Liver (tissue), 9 donors: Measurements from ENCODE around the gene JMJD7. TPM values are rescaled to one million over a fixed set of nuclear protein-coding genes. Genes with fewer than 3 reads are reported as not detected.

Experiments
- DNase-seq: peaks from one replicate; pipeline ENCODE4 v3.0.0-alpha.2; 2017; ENCODE audit warnings: low spot score
- H3K27ac ChIP-seq, 2 donors: one replicate each; pipeline ENCODE4 v1.7.0; 2013; ENCODE audit warnings: inconsistent platforms in 2 of 2, low read length in 2 of 2, control low read depth in 1 of 2, low read depth in 1 of 2, mild to moderate bottlenecking in 1 of 2
- H3K27me3 ChIP-seq, 4 donors: one replicate each; pipeline versions ENCODE4 v1.6.1 to v1.7.0; 2013; ENCODE audit warnings: low read length in 3 of 4, inconsistent platforms in 1 of 4, mild to moderate bottlenecking in 1 of 4, moderate library complexity in 1 of 4; ENCODE audit not compliant: control insufficient read depth in 4 of 4, insufficient read depth in 4 of 4
- H3K36me3 ChIP-seq, 4 donors: one replicate each; pipeline versions ENCODE4 v1.6.1 to v1.7.0; 2013; ENCODE audit warnings: low read length in 3 of 4, mild to moderate bottlenecking in 3 of 4, low read depth in 1 of 4, moderate library complexity in 1 of 4; ENCODE audit not compliant: control insufficient read depth in 4 of 4, insufficient read depth in 3 of 4
- H3K4me1 ChIP-seq, 4 donors: one replicate each; pipeline versions ENCODE4 v1.6.1 to v1.7.0; 2013; ENCODE audit warnings: low read length in 3 of 4, mild to moderate bottlenecking in 3 of 4, moderate library complexity in 1 of 4; ENCODE audit not compliant: control insufficient read depth in 4 of 4, insufficient read depth in 4 of 4
- H3K4me3 ChIP-seq, 3 donors: one replicate each; pipeline versions ENCODE4 v1.6.1 to v1.7.0; 2013; ENCODE audit warnings: low read length in 3 of 3, control low read depth in 1 of 3, low read depth in 1 of 3, mild to moderate bottlenecking in 1 of 3
- H3K9ac ChIP-seq, 2 donors: one replicate each; pipeline ENCODE4 v1.7.0; 2013; ENCODE audit warnings: low read length in 2 of 2, mild to moderate bottlenecking in 2 of 2, moderate library complexity in 2 of 2, control low read depth in 1 of 2, low read depth in 1 of 2
- H3K9me3 ChIP-seq, 4 donors: one replicate each; pipeline versions ENCODE4 v1.6.1 to v1.7.0; 2013; ENCODE audit warnings: low read length in 3 of 4; ENCODE audit not compliant: control insufficient read depth in 4 of 4
- EGR1 ChIP-seq, 2 donors: IDR thresholded peaks; 2 replicates each; pipeline ENCODE4 v1.6.1; 2016 to 2018; ENCODE audit warnings: antibody characterized with exemption in 2 of 2, low read depth in 2 of 2
- FOXA1 ChIP-seq: IDR thresholded peaks from 2 replicates; pipeline ENCODE4 v1.6.1; 2016; ENCODE audit warnings: antibody characterized with exemption
- FOXA2 ChIP-seq: IDR thresholded peaks from 2 replicates; pipeline ENCODE4 v1.6.1; 2016; ENCODE audit warnings: antibody characterized with exemption
- GABPA ChIP-seq, 2 donors: IDR thresholded peaks in 1 of 2; conservative IDR thresholded peaks in 1 of 2; 2 replicates each; pipeline ENCODE4 v1.6.1; 2016; ENCODE audit warnings: antibody characterized with exemption in 2 of 2, mild to moderate bottlenecking in 1 of 2, moderate library complexity in 1 of 2
- HNF4A ChIP-seq, 2 donors: conservative IDR thresholded peaks; 2 replicates each; pipeline ENCODE4 v1.6.1; 2016; ENCODE audit warnings: antibody characterized with exemption in 2 of 2, mild to moderate bottlenecking in 2 of 2
- HNF4G ChIP-seq: IDR thresholded peaks from 2 replicates; pipeline ENCODE4 v1.6.1; 2016; ENCODE audit warnings: antibody characterized with exemption
- JUND ChIP-seq, 2 donors: IDR thresholded peaks; 2 replicates each; pipeline ENCODE4 v1.6.1; 2016; ENCODE audit warnings: antibody characterized with exemption in 2 of 2
- MAX ChIP-seq: IDR thresholded peaks from 2 replicates; pipeline ENCODE4 v1.6.1; 2016; ENCODE audit warnings: antibody characterized with exemption
- NR2F2 ChIP-seq: IDR thresholded peaks from 2 replicates; pipeline ENCODE4 v1.6.1; 2016; ENCODE audit warnings: antibody characterized with exemption
- RAD21 ChIP-seq, 2 donors: IDR thresholded peaks; 2 replicates each; pipeline ENCODE4 v1.6.1; 2016; ENCODE audit warnings: antibody characterized with exemption in 2 of 2, mild to moderate bottlenecking in 2 of 2
- REST ChIP-seq: IDR thresholded peaks from 2 replicates; pipeline ENCODE4 v1.6.1; 2016; ENCODE audit warnings: antibody characterized with exemption, mild to moderate bottlenecking
- RXRA ChIP-seq, 2 donors: IDR thresholded peaks; 2 replicates each; pipeline ENCODE4 v1.6.1; 2017 to 2018; ENCODE audit warnings: antibody characterized with exemption in 2 of 2, mild to moderate bottlenecking in 1 of 2
- SP1 ChIP-seq: IDR thresholded peaks from 2 replicates; pipeline ENCODE4 v1.6.1; 2018; ENCODE audit warnings: antibody characterized with exemption, mild to moderate bottlenecking
- TAF1 ChIP-seq: conservative IDR thresholded peaks from 2 replicates; pipeline ENCODE4 v1.6.1; 2016; ENCODE audit warnings: antibody characterized with exemption, mild to moderate bottlenecking
- YY1 ChIP-seq: IDR thresholded peaks from 2 replicates; pipeline ENCODE4 v1.6.1; 2016; ENCODE audit warnings: antibody characterized with exemption, mild to moderate bottlenecking
- ZBTB33 ChIP-seq: IDR thresholded peaks from 2 replicates; pipeline ENCODE4 v1.6.1; 2016; ENCODE audit warnings: antibody characterized with exemption
- WGBS: extraction: QIAGEN DNeasy Blood & Tissue Kit; methylation state at CpG from one replicate; pipeline ENCODE4 v1.1.7; 2013; 5-methylcytosine and 5-hydroxymethylcytosine counted together
- polyA plus RNA-seq, 2 donors: library from polyadenylated mRNA; stranded (reverse) in 1 of 2; unstranded in 1 of 2; fragments of 200-250 nt in 1 of 2; fragments of >200 nt in 1 of 2; fragmentation: Nextera tagmentation in 1 of 2; extraction: Ambion mirVana in 1 of 2; gene quantifications; one replicate each; pipeline versions ENCODE4 v1.2.1 to v1.2.3, GENCODE V29; 2013 to 2015
- total RNA-seq, 2 donors: library from RNA; depleted of rRNA; stranded (reverse); fragments of >200 nt; gene quantifications; one replicate each; pipeline ENCODE4 v1.2.3, GENCODE V29; 2014
- TF ChIP-seq, protein P1 (sequence below): IDR thresholded peaks from 2 replicates; pipeline ENCODE4 v1.6.1; 2016; ENCODE audit warnings: antibody characterized with exemption
- TF ChIP-seq, protein P2 (sequence below): fragments of 150-350 bp; IDR thresholded peaks from 2 replicates; pipeline ENCODE4 v1.5.1; 2017; ENCODE audit warnings: improper control_type of control experiment, low read depth, low read length; ENCODE audit not compliant: missing input control
- donor health status: healthy.
- donor health status: healthy.
- donor health status: healthy.
- donor health status: healthy.
- donor health status: healthy.

The JMJD7 gene
- total and polyA plus RNA-seq, 4 donors, result 0.75 to 5.9 (median 5.4) TPM

DNA sequence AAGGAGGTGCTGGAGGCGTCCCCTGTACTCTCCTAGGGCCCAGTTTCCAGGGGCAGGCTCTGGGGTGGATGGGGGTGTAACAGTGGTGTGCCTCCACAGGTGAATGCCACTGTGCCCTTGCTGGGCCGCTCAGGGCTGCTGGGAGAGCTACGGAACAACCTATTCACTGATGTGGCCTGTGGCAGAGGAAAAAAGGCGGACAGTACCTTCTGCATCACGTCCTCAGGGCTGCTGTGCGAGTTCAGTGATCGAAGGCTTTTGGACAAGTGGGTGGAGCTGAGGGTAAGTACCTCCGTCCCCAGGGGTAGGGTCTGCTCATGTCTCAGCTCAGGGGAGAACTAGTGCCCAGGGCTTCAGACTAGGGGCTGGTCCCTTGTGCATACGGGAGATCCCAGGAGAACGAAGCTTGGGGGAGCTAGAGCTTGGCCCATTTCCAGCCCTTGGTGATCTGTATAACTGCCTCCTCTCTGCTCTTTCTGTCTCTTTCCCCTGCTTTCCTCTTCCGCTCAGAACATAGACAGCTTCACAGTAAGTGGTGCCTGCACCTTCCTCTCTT is 15.0 kb upstream of the JMJD7 start:
- DNase-seq, result no peak
- H3K27me3 ChIP-seq, result no peaks in the 10 kb centered on the region
- H3K27ac ChIP-seq, result no peak overlapping the region
- H3K9me3 ChIP-seq, result no peaks in the 10 kb centered on the region
- peaks cover under 1 to 28% (median 6%) of the 10 kb centered on the region in 4 donors for H3K36me3 ChIP-seq
- WGBS, result 94% methylated on average over 11 of the region's 11 CpGs
- H3K4me1 ChIP-seq, result no peaks in the 10 kb centered on the region
- H3K9ac ChIP-seq, result no peak overlapping the region
- no peak overlapping the region for H3K4me3 ChIP-seq
- TF ChIP-seq SP1 (no peak), RAD21 (IDR thresholded peaks at IDR 0.05) (no peak), NR2F2 (no peak), REST (no peak), RXRA (IDR thresholded peaks at IDR 0.05) (no peak)
- TF ChIP-seq, protein P1, sequence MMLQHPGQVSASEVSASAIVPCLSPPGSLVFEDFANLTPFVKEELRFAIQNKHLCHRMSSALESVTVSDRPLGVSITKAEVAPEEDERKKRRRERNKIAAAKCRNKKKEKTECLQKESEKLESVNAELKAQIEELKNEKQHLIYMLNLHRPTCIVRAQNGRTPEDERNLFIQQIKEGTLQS, result no peak

DNA sequence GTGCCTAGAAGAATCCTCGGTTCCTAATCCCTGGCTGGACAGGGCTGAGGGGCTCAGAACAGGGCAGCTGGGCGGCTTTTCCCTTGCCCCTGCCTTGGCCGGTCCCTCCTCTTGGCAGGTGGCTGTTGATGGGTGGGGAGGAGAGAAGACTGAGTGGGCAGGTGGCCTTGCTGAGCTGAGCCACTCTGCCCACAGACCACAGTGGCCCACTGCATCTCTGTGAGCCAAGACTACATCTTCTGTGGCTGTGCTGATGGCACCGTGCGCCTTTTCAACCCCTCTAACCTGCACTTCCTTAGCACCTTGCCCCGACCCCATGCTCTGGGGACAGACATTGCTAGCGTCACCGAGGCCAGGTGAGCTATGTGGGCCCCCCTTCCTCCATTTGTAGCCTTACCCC is 14.5 kb upstream of the JMJD7 start:
- no peaks in the 10 kb centered on the region for H3K4me1 ChIP-seq
- TF ChIP-seq, protein P1, result no peak
- no peak for TF ChIP-seq GABPA (IDR thresholded peaks at IDR 0.05 in 1 of 2, conservative IDR thresholded peaks at IDR 0.05 in 1 of 2)
- no peak for TF ChIP-seq ZBTB33
- TF ChIP-seq RXRA (IDR thresholded peaks at IDR 0.05), result no peak
- no peak for TF ChIP-seq REST
- TF ChIP-seq HNF4A (conservative IDR thresholded peaks at IDR 0.05), result no peak
- no peak for TF ChIP-seq RAD21 (IDR thresholded peaks at IDR 0.05)
- TF ChIP-seq SP1, result no peak
- TF ChIP-seq NR2F2, result no peak
- TF ChIP-seq JUND (IDR thresholded peaks at IDR 0.05), result no peak
- no peak for TF ChIP-seq EGR1 (IDR thresholded peaks at IDR 0.05; ENCODE audit: low read depth in 2 of 2)
- no peak for TF ChIP-seq FOXA2
- TF ChIP-seq YY1, result no peak
- no peak for TF ChIP-seq TAF1
- no peak for TF ChIP-seq FOXA1
- TF ChIP-seq HNF4G, result no peak
- no peak for TF ChIP-seq MAX
- TF ChIP-seq, protein P2, sequence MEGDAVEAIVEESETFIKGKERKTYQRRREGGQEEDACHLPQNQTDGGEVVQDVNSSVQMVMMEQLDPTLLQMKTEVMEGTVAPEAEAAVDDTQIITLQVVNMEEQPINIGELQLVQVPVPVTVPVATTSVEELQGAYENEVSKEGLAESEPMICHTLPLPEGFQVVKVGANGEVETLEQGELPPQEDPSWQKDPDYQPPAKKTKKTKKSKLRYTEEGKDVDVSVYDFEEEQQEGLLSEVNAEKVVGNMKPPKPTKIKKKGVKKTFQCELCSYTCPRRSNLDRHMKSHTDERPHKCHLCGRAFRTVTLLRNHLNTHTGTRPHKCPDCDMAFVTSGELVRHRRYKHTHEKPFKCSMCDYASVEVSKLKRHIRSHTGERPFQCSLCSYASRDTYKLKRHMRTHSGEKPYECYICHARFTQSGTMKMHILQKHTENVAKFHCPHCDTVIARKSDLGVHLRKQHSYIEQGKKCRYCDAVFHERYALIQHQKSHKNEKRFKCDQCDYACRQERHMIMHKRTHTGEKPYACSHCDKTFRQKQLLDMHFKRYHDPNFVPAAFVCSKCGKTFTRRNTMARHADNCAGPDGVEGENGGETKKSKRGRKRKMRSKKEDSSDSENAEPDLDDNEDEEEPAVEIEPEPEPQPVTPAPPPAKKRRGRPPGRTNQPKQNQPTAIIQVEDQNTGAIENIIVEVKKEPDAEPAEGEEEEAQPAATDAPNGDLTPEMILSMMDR, result no peak
- H3K9ac ChIP-seq, result no peak overlapping the region
- no peaks in the 10 kb centered on the region for H3K9me3 ChIP-seq
- no peak overlapping the region for H3K27ac ChIP-seq
- no peak overlapping the region for H3K4me3 ChIP-seq
- no peaks in the 10 kb centered on the region for H3K27me3 ChIP-seq
- peaks cover 3 to 33% (median 9%) of the 10 kb centered on the region in 4 donors for H3K36me3 ChIP-seq
- 96% methylated on average over 8 of the region's 8 CpGs for WGBS
- DNase-seq, result no peak
